Measurements from ENCODE around the gene TBC1D22A. TPM values are rescaled to one million over a fixed set of nuclear protein-coding genes. Genes with fewer than 3 reads are reported as not detected.

TBC1D22A gene
- polyA plus RNA-seq, 1 donor (not counting 4 experiments of a cell fraction or from before 2014, with no cell fraction given): 20.9 TPM

DNA sequence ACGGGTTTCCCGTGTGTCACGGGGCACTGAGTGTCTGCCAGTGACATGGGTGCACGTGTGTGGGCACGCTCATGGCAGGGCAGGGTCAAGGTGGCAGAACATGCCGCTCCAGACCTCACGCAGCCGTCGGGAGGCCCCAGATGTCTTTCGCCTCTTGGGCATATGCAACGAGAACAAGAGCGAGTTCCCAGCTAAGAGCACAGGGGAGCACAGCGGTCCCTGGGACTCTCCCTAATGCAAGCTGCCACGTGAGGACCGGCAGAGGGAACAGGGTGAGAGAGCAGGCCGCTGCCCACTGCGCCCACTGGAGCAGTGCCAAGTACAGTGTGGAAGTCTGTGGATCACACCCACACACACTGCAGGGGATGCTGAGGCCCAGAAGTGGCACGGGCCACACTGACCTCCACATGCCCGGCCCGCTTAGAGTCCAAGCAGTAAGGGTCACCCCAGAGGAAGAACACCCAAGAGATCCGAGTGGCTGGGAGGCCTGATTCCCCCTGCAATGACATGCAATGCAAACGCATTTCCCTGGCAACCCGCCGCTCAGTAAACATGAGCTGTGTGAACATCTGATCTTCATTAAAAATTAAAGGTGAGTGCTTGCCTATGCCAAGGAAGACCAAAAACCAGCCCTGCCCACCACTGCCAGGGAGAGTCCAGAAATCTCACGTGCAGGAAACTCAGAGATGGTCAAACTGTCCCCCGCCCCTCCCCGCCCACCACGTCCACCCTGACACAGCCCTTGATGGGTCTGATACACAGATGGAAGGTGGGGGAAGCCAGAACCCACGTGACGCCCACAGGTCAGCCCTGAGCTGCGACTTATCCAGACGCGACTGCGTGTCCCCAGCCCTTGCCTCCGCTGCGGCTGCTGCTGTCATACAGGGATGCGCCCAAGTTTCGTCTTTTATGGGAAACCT, 36.1 kb upstream of the TBC1D22A start:
- Histone ChIP-seq H3K4me2 (ENCODE audit: control insufficient read depth, extremely low read depth, insufficient read depth, low read depth, low read length) (no peak overlapping the region), H4K20me1 (ENCODE audit: control insufficient read depth, extremely low read depth, insufficient read depth, low read length) (no peaks in the 10 kb centered on the region), H3K9me3 (ENCODE audit: control insufficient read depth, low read depth, low read length) (no peaks in the 10 kb centered on the region), H3K79me2 (ENCODE audit: control insufficient read depth, insufficient read depth, low read length) (no peaks in the 10 kb centered on the region), H3K36me3 (ENCODE audit: control insufficient read depth in 2 of 2, extremely low read depth in 1 of 2, insufficient read depth in 2 of 2, low read length in 2 of 2) (peaks cover 0 to 3% of the 10 kb centered on the region in 2 experiments), H3K27me3 (ENCODE audit: control insufficient read depth, extremely low read depth, insufficient read depth, low read length) (no peaks in the 10 kb centered on the region), H3K27ac (ENCODE audit: control insufficient read depth, insufficient read depth, low read length) (no peak overlapping the region), H3K4me1 (ENCODE audit: control insufficient read depth, extremely low read depth, insufficient read depth, low read length) (peaks cover 15% of the 10 kb centered on the region), H2AFZ (ENCODE audit: control insufficient read depth, low read length) (no peak overlapping the region), H3K9me1 (ENCODE audit: control insufficient read depth, extremely low read depth, insufficient read depth, low read length) (no peaks in the 10 kb centered on the region), H3K4me3 (ENCODE audit: control insufficient read depth in 2 of 3, extremely low read depth in 1 of 3, insufficient read depth in 2 of 3, low read depth in 1 of 3, low read length in 3 of 3) (no peak overlapping the region), H3K9ac (ENCODE audit: control insufficient read depth, extremely low read depth, insufficient read depth, low read length) (no peak overlapping the region)
- dilution Hi-C loops (cut with MboI; ENCODE audit: extremely low pct_ligation_motif_present, low sequenced_read_pairs): no loop called here
- DNase-seq (ENCODE audit: low read depth, low spot score) (no peak), FAIRE-seq (no peak)
- TF ChIP-seq EZH2 (IDR thresholded peaks at IDR 0.05; ENCODE audit: low read length): no peak
- TF ChIP-seq, protein P1, sequence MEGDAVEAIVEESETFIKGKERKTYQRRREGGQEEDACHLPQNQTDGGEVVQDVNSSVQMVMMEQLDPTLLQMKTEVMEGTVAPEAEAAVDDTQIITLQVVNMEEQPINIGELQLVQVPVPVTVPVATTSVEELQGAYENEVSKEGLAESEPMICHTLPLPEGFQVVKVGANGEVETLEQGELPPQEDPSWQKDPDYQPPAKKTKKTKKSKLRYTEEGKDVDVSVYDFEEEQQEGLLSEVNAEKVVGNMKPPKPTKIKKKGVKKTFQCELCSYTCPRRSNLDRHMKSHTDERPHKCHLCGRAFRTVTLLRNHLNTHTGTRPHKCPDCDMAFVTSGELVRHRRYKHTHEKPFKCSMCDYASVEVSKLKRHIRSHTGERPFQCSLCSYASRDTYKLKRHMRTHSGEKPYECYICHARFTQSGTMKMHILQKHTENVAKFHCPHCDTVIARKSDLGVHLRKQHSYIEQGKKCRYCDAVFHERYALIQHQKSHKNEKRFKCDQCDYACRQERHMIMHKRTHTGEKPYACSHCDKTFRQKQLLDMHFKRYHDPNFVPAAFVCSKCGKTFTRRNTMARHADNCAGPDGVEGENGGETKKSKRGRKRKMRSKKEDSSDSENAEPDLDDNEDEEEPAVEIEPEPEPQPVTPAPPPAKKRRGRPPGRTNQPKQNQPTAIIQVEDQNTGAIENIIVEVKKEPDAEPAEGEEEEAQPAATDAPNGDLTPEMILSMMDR (optimal IDR thresholded peaks at IDR 0.05 in 1 of 3, IDR thresholded peaks at IDR 0.05 in 1 of 3, conservative IDR thresholded peaks at IDR 0.05 in 1 of 3; ENCODE audit: extremely low read depth in 1 of 3, insufficient read depth in 2 of 3, low read length in 3 of 3): no peak

DNA sequence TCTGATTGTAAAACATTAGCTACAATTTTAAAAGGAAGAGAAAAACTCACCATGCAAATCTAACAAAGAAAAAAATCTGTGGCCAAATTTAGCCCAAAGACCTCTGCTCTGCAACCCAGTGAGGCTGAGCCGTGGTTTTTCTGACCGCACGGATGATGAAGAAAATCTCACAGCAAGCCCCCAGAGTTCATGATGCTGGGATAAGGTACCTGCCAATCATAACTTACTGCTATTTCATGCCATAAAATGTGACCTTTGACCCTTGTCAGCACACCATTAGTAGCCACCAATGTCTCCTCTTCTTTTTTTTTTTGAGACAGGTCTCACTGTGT, 35.5 kb upstream of the TBC1D22A start:
- no peak for FAIRE-seq
- Histone ChIP-seq H3K27ac (ENCODE audit: control insufficient read depth, insufficient read depth, low read length) (no peak overlapping the region), H3K36me3 (ENCODE audit: control insufficient read depth in 2 of 2, extremely low read depth in 1 of 2, insufficient read depth in 2 of 2, low read length in 2 of 2) (peaks cover 0 to 3% of the 10 kb centered on the region in 2 experiments), H3K4me2 (ENCODE audit: control insufficient read depth, extremely low read depth, insufficient read depth, low read depth, low read length) (no peak overlapping the region), H3K27me3 (ENCODE audit: control insufficient read depth, extremely low read depth, insufficient read depth, low read length) (no peaks in the 10 kb centered on the region), H3K4me3 (ENCODE audit: control insufficient read depth in 2 of 3, extremely low read depth in 1 of 3, insufficient read depth in 2 of 3, low read depth in 1 of 3, low read length in 3 of 3) (no peak overlapping the region), H3K9ac (ENCODE audit: control insufficient read depth, extremely low read depth, insufficient read depth, low read length) (no peak overlapping the region), H3K79me2 (ENCODE audit: control insufficient read depth, insufficient read depth, low read length) (no peaks in the 10 kb centered on the region), H2AFZ (ENCODE audit: control insufficient read depth, low read length) (no peak overlapping the region), H4K20me1 (ENCODE audit: control insufficient read depth, extremely low read depth, insufficient read depth, low read length) (no peaks in the 10 kb centered on the region), H3K9me3 (ENCODE audit: control insufficient read depth, low read depth, low read length) (no peaks in the 10 kb centered on the region), H3K4me1 (ENCODE audit: control insufficient read depth, extremely low read depth, insufficient read depth, low read length) (peaks cover 18% of the 10 kb centered on the region), H3K9me1 (ENCODE audit: control insufficient read depth, extremely low read depth, insufficient read depth, low read length) (no peaks in the 10 kb centered on the region)
- TF ChIP-seq, protein P1 (optimal IDR thresholded peaks at IDR 0.05 in 1 of 3, IDR thresholded peaks at IDR 0.05 in 1 of 3, conservative IDR thresholded peaks at IDR 0.05 in 1 of 3; ENCODE audit: extremely low read depth in 1 of 3, insufficient read depth in 2 of 3, low read length in 3 of 3): no peak
- dilution Hi-C loops (cut with MboI; ENCODE audit: extremely low pct_ligation_motif_present, low sequenced_read_pairs): no loop called here
- no peak for DNase-seq (ENCODE audit: low read depth, low spot score)

All from keratinocyte (primary cell).